GM10266 (cell line): ENCODE measurements around the gene PTPRE.

Experiments used
- DNase-seq: peaks from one replicate; pipeline ENCODE4 v3.0.0; 2012; ENCODE audit errors: extremely low spot score
- CTCF ChIP-seq: IDR thresholded peaks from 2 replicates; pipeline ENCODE4 v1.5.1; 2012; ENCODE audit warnings: mild to moderate bottlenecking, low read depth; ENCODE audit not compliant: control insufficient read depth, insufficient read depth; ENCODE audit errors: missing control alignments

The PTPRE gene

GRCh38 chr10:127942811-127943210, 35.9 kb downstream of the PTPRE start:
- no peak for DNase-seq
- no peak for TF ChIP-seq CTCF

GRCh38 chr10:127943336-127943910, 36.5 kb downstream of the PTPRE start:
- no peak for TF ChIP-seq CTCF
- no peak for DNase-seq

GRCh38 chr10:127944256-127944655, 37.4 kb downstream of the PTPRE start:
- TF ChIP-seq CTCF, result no peak
- no peak for DNase-seq

- no peak for TF ChIP-seq CTCF
- DNase-seq, result no peak
These were observed 38.4 kb downstream of the PTPRE start for GRCh38 chr10:127945341-127945758.

GRCh38 chr10:127945948-127946711, 39.2 kb downstream of the PTPRE start:
- no peak for TF ChIP-seq CTCF
- no peak for DNase-seq

GRCh38 chr10:127947211-127947610, 40.3 kb downstream of the PTPRE start:
- DNase-seq, result no peak
- no peak for TF ChIP-seq CTCF

GRCh38 chr10:127948791-127949190, 41.9 kb downstream of the PTPRE start:
- TF ChIP-seq CTCF, result no peak
- no peak for DNase-seq
